ENCODE results near the gene MUC2. TPM values are rescaled to one million over a fixed set of nuclear protein-coding genes. Genes with fewer than 3 reads are reported as not detected.

The MUC2 gene
- total RNA-seq, 1 experiment from 2014 or later: 0.47 TPM

GRCh38 chr11:1109101-1109917 lies 34.6 kb downstream of the MUC2 start:
- no TSS peak for BruUV-seq (replicated peaks)
- no peaks in the 10 kb centered on the region for H4K20me1 ChIP-seq (ENCODE audit: insufficient read depth)
- no peak for TF ChIP-seq CTCF (IDR thresholded peaks at IDR 0.05 in 2 of 3, conservative IDR thresholded peaks at IDR 0.05 in 1 of 3; ENCODE audit: borderline replicate concordance in 1 of 3, insufficient read depth in 1 of 3, low read depth in 2 of 3, low read length in 2 of 3)
- no peak for TF ChIP-seq ZBTB33 (IDR thresholded peaks at IDR 0.05; ENCODE audit: extremely low read depth, insufficient replicate concordance, low read length)
- TF ChIP-seq CEBPB (IDR thresholded peaks at IDR 0.05; ENCODE audit: low read depth): no peak
- no peak for TF ChIP-seq ZFX (IDR thresholded peaks at IDR 0.05)
- TF ChIP-seq POLR2AphosphoS5 (IDR thresholded peaks at IDR 0.05; ENCODE audit: low read depth, low read length): no peak
- TF ChIP-seq ZNF274 (IDR thresholded peaks at IDR 0.05; ENCODE audit: low read depth, low read length): no peak
- TF ChIP-seq MAX (IDR thresholded peaks at IDR 0.05): no peak
- no peak for TF ChIP-seq YY1 (IDR thresholded peaks at IDR 0.05; ENCODE audit: extremely low read depth, insufficient replicate concordance, low read depth, low read length)
- no peak for TF ChIP-seq POLR2A (IDR thresholded peaks at IDR 0.05; ENCODE audit: borderline replicate concordance, extremely low read depth, insufficient read depth, insufficient read length)
- no peak for TF ChIP-seq RAD21 (IDR thresholded peaks at IDR 0.05; ENCODE audit: low read depth)
- TF ChIP-seq SP1 (IDR thresholded peaks at IDR 0.05; ENCODE audit: low read depth): no peak
- no peak for TF ChIP-seq EGR1 (IDR thresholded peaks at IDR 0.05; ENCODE audit: low read depth)
- TF ChIP-seq ELF1 (IDR thresholded peaks at IDR 0.05; ENCODE audit: borderline replicate concordance, low read depth): no peak
- H3K9me2 ChIP-seq (ENCODE audit: insufficient read depth): no peaks in the 10 kb centered on the region
- ATAC-seq: no peak
- DNase-seq (ENCODE audit: low read depth, low spot score): no peak
- ChIA-PET CTCF (no interaction called here), RAD21 (ENCODE audit: low non-redundant PET in 1 of 2, low total read pairs in 2 of 2, uncharacterized antibody in 2 of 2, unreplicated experiment in 2 of 2) (no interaction called here), POLR2A (no interaction called here)
- no peak overlapping the region for H3K27ac ChIP-seq (ENCODE audit: low read depth, low read length)
- no peaks in the 10 kb centered on the region for H3K79me2 ChIP-seq (ENCODE audit: insufficient read depth, low read length)
- H3K27me3 ChIP-seq (ENCODE audit: insufficient read depth, low read length): no peaks in the 10 kb centered on the region
- no peak overlapping the region for H2AFZ ChIP-seq (ENCODE audit: low read depth, low read length, poor library complexity, severe bottlenecking)
- intact Hi-C loops (cut with micrococcal nuclease): no loop called here
- no peak overlapping the region for H3K4me2 ChIP-seq (ENCODE audit: low read length)
- no peaks in the 10 kb centered on the region for H3K9me3 ChIP-seq (ENCODE audit: control insufficient read depth in 1 of 2, insufficient read depth in 1 of 2, low read depth in 1 of 2, low read length in 2 of 2)
- no peak overlapping the region for H3K4me3 ChIP-seq (replicated peaks in 1 of 2; ENCODE audit: low read depth in 1 of 2, low read length in 2 of 2)
- no peaks in the 10 kb centered on the region for H3K4me1 ChIP-seq (ENCODE audit: control insufficient read depth in 1 of 2, insufficient read depth in 2 of 2, low read length in 2 of 2)
- no peak overlapping the region for H3K9ac ChIP-seq (ENCODE audit: low read length)
- H3K36me3 ChIP-seq (ENCODE audit: control insufficient read depth in 1 of 2, insufficient read depth in 2 of 2, low read length in 2 of 2): no peaks in the 10 kb centered on the region
